Lower leg skin (tissue), 3 donors: Measurements from ENCODE around the gene HOMER3.

Experiments used
- CTCF ChIP-seq, 3 donors: fragments of 450-650 bp; IDR thresholded peaks; one replicate each; pipeline ENCODE4 v1.5.1; 2016; ENCODE audit warnings: antibody characterized with exemption in 3 of 3, mild to moderate bottlenecking in 3 of 3, moderate library complexity in 2 of 3
- POLR2A ChIP-seq, 2 donors: fragments of 450-650 bp; IDR thresholded peaks; one replicate each; pipeline ENCODE4 v1.6.1; 2016 to 2017; ENCODE audit warnings: antibody characterized with exemption in 2 of 2, mild to moderate bottlenecking in 1 of 2, moderate library complexity in 1 of 2

DNA sequence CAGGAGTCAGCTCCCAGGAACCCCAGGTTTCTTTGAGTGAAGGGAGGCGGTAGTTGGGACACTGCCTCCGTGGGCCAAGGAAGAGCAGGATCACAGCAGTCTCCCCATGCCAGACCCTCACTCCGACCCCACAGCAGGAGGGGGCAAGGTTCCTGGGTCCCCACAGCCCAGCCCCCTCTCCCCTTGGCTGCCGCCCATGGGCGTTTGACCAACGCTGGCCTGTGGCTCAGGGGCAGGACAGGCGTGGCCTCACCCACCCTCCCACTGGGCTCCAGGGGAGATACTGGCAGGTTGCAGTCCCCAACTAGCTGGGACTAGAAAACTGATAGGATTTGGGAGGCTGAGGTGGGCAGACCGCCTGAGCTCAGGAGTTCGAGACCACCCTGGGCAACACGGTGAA is 31.0 kb downstream of the HOMER3 start:
- no peak for TF ChIP-seq POLR2A (IDR thresholded peaks at IDR 0.05)
- no peak for TF ChIP-seq CTCF (IDR thresholded peaks at IDR 0.05)
